MM.1S (cell line): ENCODE data around the gene LRRC28.

Source experiments
- DNase-seq: peaks from one replicate; pipeline ENCODE4 v3.0.0-alpha.2; 2015
- H2AFZ ChIP-seq: fragments of 300-600 bp; sonication (generic); 2 replicates; pipeline ENCODE4 v1.6.0; 2016; ENCODE audit warnings: antibody characterized with exemption, low read length
- H3F3A ChIP-seq: fragments of 300-600 bp; sonication (generic); 2 replicates; pipeline ENCODE4 v1.6.1; 2016; ENCODE audit warnings: mild to moderate bottlenecking, antibody characterized with exemption, low read length, moderate library complexity, mixed read lengths; ENCODE audit not compliant: insufficient read depth
- H3K27ac ChIP-seq: fragments of 300-600 bp; sonication (generic); 2 replicates; pipeline ENCODE4 v1.5.1; 2016; ENCODE audit warnings: mild to moderate bottlenecking, low read length
- H3K27me3 ChIP-seq: fragments of 300-600 bp; sonication (generic); replicated peaks from 2 replicates; pipeline ENCODE4 v1.6.0; 2016; ENCODE audit warnings: low read length; ENCODE audit not compliant: insufficient read depth
- H3K36me3 ChIP-seq: fragments of 300-600 bp; sonication (generic); replicated peaks from 2 replicates; pipeline ENCODE4 v1.6.1; 2016; ENCODE audit warnings: mild to moderate bottlenecking, low read length, mixed read lengths; ENCODE audit not compliant: insufficient read depth
- H3K4me1 ChIP-seq: fragments of 300-600 bp; sonication (generic); 2 replicates; pipeline ENCODE4 v1.6.1; 2016; ENCODE audit warnings: low read length, mixed read lengths
- H3K4me2 ChIP-seq: fragments of 300-600 bp; sonication (generic); 2 replicates; pipeline ENCODE4 v1.6.0; 2016; ENCODE audit warnings: low read depth, low read length
- H3K4me3 ChIP-seq: fragments of 300-600 bp; sonication (generic); 2 replicates; pipeline ENCODE4 v1.5.1; 2016; ENCODE audit warnings: low read length, mixed read lengths
- H3K79me2 ChIP-seq: fragments of 300-600 bp; sonication (generic); 2 replicates; pipeline ENCODE4 v1.6.1; 2016; ENCODE audit warnings: mixed run types, low read length, mixed read lengths
- H3K9ac ChIP-seq: fragments of 300-600 bp; sonication (generic); 2 replicates; pipeline ENCODE4 v1.6.1; 2016; ENCODE audit warnings: low read length, mixed read lengths
- H3K9me2 ChIP-seq: fragments of 300-600 bp; sonication (generic); replicated peaks from 2 replicates; pipeline ENCODE4 v1.6.1; 2016; ENCODE audit warnings: mild to moderate bottlenecking, low read length, mixed read lengths; ENCODE audit not compliant: insufficient read depth
- H3K9me3 ChIP-seq: fragments of 300-600 bp; sonication (generic); replicated peaks from 2 replicates; pipeline ENCODE4 v1.6.1; 2016; ENCODE audit warnings: mild to moderate bottlenecking, low read length, mixed read lengths; ENCODE audit not compliant: insufficient read depth
- H4K20me1 ChIP-seq: fragments of 300-600 bp; sonication (generic); 2 replicates; pipeline ENCODE4 v1.6.1; 2016; ENCODE audit warnings: mild to moderate bottlenecking, low read length, moderate library complexity, mixed read lengths; ENCODE audit not compliant: insufficient read depth
- EZH2 ChIP-seq: fragments of 300-600 bp; sonication (generic); optimal IDR thresholded peaks from 2 replicates; pipeline ENCODE3; 2017; ENCODE audit warnings: low read depth, mild to moderate bottlenecking, antibody characterized with exemption, low read length, mixed read lengths
- EZH2phosphoT487 ChIP-seq: fragments of 300-600 bp; sonication (generic); IDR thresholded peaks from 2 replicates; pipeline ENCODE4 v1.6.1; 2018; ENCODE audit warnings: antibody characterized with exemption, low read length
- TF ChIP-seq, protein P1 (sequence below): fragments of 300-600 bp; sonication (generic); IDR thresholded peaks from 2 replicates; pipeline ENCODE4 v1.5.1; 2016; ENCODE audit warnings: antibody characterized with exemption, low read length, mixed read lengths

LRRC28 gene

DNA sequence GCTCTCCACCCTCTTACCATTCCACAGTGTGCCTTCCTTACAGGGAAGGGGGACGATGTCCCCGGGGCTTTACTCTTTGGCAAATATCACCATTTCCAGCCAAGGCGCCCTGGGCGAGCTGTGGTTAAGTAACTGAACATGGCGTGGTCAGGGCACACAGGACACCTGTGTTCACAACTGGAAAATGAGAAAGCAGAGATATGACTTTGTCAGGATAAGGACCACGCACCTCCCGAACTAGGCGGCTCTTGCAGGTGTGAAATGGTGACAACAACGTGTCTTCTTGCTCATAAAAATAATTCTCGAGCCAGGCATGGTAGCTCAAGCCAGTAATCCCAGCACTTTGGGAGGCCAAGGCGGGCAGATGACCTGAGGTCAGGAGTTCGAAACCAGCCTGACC lies 154.8 kb downstream of the LRRC28 start:
- Histone ChIP-seq H4K20me1 (no peaks in the 10 kb centered on the region), H3K79me2 (no peaks in the 10 kb centered on the region), H3K9me2 (no peaks in the 10 kb centered on the region), H2AFZ (no peak overlapping the region), H3K9ac (no peak overlapping the region), H3K9me3 (no peaks in the 10 kb centered on the region), H3K27me3 (no peaks in the 10 kb centered on the region), H3F3A (no peaks in the 10 kb centered on the region), H3K27ac (no peak overlapping the region), H3K4me2 (no peak overlapping the region), H3K4me1 (no peaks in the 10 kb centered on the region), H3K36me3 (no peaks in the 10 kb centered on the region), H3K4me3 (no peak overlapping the region)
- no peak for DNase-seq
- no peak for TF ChIP-seq EZH2phosphoT487
- TF ChIP-seq, protein P1, sequence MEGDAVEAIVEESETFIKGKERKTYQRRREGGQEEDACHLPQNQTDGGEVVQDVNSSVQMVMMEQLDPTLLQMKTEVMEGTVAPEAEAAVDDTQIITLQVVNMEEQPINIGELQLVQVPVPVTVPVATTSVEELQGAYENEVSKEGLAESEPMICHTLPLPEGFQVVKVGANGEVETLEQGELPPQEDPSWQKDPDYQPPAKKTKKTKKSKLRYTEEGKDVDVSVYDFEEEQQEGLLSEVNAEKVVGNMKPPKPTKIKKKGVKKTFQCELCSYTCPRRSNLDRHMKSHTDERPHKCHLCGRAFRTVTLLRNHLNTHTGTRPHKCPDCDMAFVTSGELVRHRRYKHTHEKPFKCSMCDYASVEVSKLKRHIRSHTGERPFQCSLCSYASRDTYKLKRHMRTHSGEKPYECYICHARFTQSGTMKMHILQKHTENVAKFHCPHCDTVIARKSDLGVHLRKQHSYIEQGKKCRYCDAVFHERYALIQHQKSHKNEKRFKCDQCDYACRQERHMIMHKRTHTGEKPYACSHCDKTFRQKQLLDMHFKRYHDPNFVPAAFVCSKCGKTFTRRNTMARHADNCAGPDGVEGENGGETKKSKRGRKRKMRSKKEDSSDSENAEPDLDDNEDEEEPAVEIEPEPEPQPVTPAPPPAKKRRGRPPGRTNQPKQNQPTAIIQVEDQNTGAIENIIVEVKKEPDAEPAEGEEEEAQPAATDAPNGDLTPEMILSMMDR: no peak
- no peak for TF ChIP-seq EZH2

DNA sequence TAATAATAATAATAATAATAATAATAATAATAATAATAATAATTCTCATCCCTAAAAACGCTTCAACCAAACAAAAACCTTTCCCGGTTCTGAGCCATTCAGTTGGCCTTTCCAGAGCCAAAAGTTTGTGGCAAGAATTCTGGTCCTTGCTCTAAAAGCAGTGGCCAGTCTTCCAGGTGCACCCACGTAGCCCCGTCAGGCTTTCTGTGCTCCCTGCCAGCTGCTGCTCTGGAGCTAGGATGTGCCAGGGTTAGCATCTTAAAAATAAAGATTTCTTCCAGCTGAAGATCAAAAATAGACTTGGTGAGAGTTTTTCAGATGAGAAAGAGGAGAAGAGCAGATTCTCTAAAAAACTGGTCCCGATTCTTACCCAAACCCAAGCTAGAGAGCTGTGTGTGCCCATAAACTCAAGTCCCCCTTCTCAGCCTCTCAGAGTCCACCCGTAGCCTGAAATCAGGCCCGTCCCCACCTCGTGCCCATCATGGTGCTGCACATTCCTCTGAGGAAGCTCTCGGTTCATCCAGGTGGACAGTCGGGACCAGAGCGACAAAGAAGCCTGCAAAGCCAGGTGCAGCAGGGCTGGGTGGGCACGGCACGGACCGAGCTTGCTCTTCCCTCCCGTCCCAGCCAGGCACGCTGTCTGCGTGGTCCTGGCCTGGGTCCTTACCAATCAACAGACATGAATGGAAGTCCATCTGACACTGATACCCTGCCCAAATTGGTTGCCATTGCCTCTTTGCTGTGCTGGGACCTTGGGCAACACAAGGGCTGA lies 155.6 kb downstream of the LRRC28 start:
- H3K27ac ChIP-seq: no peak overlapping the region
- no peaks in the 10 kb centered on the region for H3K79me2 ChIP-seq
- TF ChIP-seq EZH2phosphoT487: no peak
- TF ChIP-seq EZH2: no peak
- H2AFZ ChIP-seq: no peak overlapping the region
- no peak overlapping the region for H3K4me2 ChIP-seq
- H4K20me1 ChIP-seq: no peaks in the 10 kb centered on the region
- no peaks in the 10 kb centered on the region for H3K36me3 ChIP-seq
- no peaks in the 10 kb centered on the region for H3K27me3 ChIP-seq
- H3K9me2 ChIP-seq: no peaks in the 10 kb centered on the region
- H3K9ac ChIP-seq: no peak overlapping the region
- no peak for DNase-seq
- no peaks in the 10 kb centered on the region for H3K9me3 ChIP-seq
- no peaks in the 10 kb centered on the region for H3F3A ChIP-seq
- no peak overlapping the region for H3K4me3 ChIP-seq
- H3K4me1 ChIP-seq: no peaks in the 10 kb centered on the region

GRCh38 chr15:99407716-99408115 lies 156.4 kb downstream of the LRRC28 start:
- H3K27ac ChIP-seq: no peak overlapping the region
- no peak overlapping the region for H3K4me3 ChIP-seq
- no peaks in the 10 kb centered on the region for H3K9me2 ChIP-seq
- no peak overlapping the region for H3K9ac ChIP-seq
- no peak for DNase-seq
- H2AFZ ChIP-seq: no peak overlapping the region
- TF ChIP-seq EZH2phosphoT487 (no peak), EZH2 (no peak)
- TF ChIP-seq, protein P1: no peak
- H3K36me3 ChIP-seq: no peaks in the 10 kb centered on the region
- H3K4me1 ChIP-seq: no peaks in the 10 kb centered on the region
- H3K79me2 ChIP-seq: no peaks in the 10 kb centered on the region
- H3K4me2 ChIP-seq: no peak overlapping the region
- no peaks in the 10 kb centered on the region for H3K9me3 ChIP-seq
- H4K20me1 ChIP-seq: no peaks in the 10 kb centered on the region
- H3K27me3 ChIP-seq: no peaks in the 10 kb centered on the region
- H3F3A ChIP-seq: no peaks in the 10 kb centered on the region

DNA sequence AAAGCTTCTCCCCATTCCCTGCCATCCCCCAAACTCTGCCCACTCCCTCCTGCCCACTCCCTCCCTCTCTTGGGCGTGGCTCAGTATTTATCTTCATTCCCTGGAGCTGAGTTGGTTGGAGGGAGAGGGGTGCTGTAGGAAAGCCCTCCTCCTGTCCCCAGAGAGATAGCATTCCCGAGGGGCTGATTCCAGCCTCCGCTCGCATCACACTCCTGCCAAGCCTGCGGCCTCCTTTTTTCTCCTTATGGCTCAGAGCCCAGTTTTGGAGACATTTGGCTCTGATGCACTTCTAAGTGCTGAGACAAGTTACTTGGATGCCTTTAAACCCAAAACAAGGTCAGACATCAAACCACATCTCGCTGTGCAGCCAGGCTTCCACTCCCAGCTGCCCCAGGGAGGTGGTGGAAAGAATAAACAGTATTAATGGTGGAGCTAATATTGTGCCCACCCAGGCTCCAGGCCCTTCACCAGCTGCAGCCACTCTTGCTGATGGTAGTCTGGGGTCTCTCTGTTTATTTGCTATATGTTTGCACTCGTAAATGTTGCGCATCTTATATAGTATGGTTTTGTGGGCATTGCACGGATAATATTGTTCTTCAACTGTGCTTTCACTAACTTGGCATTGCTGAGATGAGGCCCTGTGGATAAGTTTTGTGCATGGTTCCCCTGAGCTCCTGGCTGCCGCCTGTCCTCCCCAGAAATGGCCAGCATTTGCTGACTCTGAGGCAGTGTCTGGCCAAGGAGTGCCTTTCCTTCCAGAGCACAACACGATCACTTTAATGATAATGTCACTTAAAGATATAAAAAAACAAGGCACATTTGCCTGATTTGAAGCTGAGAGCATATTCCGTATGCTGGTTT lies 157.2 kb downstream of the LRRC28 start:
- DNase-seq: no peak
- no peaks in the 10 kb centered on the region for H3K36me3 ChIP-seq
- no peaks in the 10 kb centered on the region for H3K79me2 ChIP-seq
- H3K9ac ChIP-seq: no peak overlapping the region
- no peaks in the 10 kb centered on the region for H4K20me1 ChIP-seq
- H3K27ac ChIP-seq: no peak overlapping the region
- H3F3A ChIP-seq: no peaks in the 10 kb centered on the region
- H3K9me2 ChIP-seq: no peaks in the 10 kb centered on the region
- no peaks in the 10 kb centered on the region for H3K4me1 ChIP-seq
- no peak for TF ChIP-seq EZH2
- TF ChIP-seq, protein P1: no peak
- TF ChIP-seq EZH2phosphoT487: no peak
- no peak overlapping the region for H3K4me3 ChIP-seq
- H2AFZ ChIP-seq: no peak overlapping the region
- no peaks in the 10 kb centered on the region for H3K9me3 ChIP-seq
- no peak overlapping the region for H3K4me2 ChIP-seq
- no peaks in the 10 kb centered on the region for H3K27me3 ChIP-seq
